ENCODE measurements around the gene LPCAT3. TPM values are rescaled to one million over a fixed set of nuclear protein-coding genes. Genes with fewer than 3 reads are reported as not detected.

Gene LPCAT3
- total and polyA plus RNA-seq, 4 donors, result 45.4 to 78.6 (median 56.2) TPM

GRCh38 chr12:7001921-7002591 is 16.2 kb downstream of the LPCAT3 start:
- Histone ChIP-seq H3K27me3 (ENCODE audit: control insufficient read depth in 3 of 3, insufficient read depth in 3 of 3, low read length in 2 of 3) (no peaks in the 10 kb centered on the region), H3K36me3 (ENCODE audit: control insufficient read depth in 4 of 4, insufficient read depth in 4 of 4, low read length in 4 of 4) (peaks cover 0 to 22% (median 4%) of the 10 kb centered on the region in 4 donors), H3K9me3 (ENCODE audit: control insufficient read depth in 4 of 4, insufficient read depth in 3 of 4, low read length in 3 of 4) (no peaks in the 10 kb centered on the region), H3K27ac (ENCODE audit: low read depth in 1 of 2, low read length in 1 of 2) (peak overlapping the region in 1 of 2 donors; percentile 12), H3K4me3 (no peak overlapping the region), H3K9ac (ENCODE audit: insufficient read depth in 1 of 2, low read length in 2 of 2) (no peak overlapping the region), H3K4me1 (ENCODE audit: control insufficient read depth in 5 of 5, insufficient read depth in 5 of 5, low read length in 5 of 5) (peaks cover 0 to 8% (median 0%) of the 10 kb centered on the region in 5 donors)
- DNase-seq, result no peak
- no peak for ATAC-seq (ENCODE audit: insufficient read depth, low FRiP score)
- TF ChIP-seq, protein P1, sequence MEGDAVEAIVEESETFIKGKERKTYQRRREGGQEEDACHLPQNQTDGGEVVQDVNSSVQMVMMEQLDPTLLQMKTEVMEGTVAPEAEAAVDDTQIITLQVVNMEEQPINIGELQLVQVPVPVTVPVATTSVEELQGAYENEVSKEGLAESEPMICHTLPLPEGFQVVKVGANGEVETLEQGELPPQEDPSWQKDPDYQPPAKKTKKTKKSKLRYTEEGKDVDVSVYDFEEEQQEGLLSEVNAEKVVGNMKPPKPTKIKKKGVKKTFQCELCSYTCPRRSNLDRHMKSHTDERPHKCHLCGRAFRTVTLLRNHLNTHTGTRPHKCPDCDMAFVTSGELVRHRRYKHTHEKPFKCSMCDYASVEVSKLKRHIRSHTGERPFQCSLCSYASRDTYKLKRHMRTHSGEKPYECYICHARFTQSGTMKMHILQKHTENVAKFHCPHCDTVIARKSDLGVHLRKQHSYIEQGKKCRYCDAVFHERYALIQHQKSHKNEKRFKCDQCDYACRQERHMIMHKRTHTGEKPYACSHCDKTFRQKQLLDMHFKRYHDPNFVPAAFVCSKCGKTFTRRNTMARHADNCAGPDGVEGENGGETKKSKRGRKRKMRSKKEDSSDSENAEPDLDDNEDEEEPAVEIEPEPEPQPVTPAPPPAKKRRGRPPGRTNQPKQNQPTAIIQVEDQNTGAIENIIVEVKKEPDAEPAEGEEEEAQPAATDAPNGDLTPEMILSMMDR (IDR thresholded peaks at IDR 0.05; ENCODE audit: control extremely low read depth, extremely low read depth), result no peak
- 71 to 77% methylated on average over 7 of the region's 7 CpGs for WGBS, 2 donors

- peak overlapping the region in 1 of 2 donors; percentile 75 for H3K27ac ChIP-seq (ENCODE audit: low read depth in 1 of 2, low read length in 1 of 2)
- peak; percentile 21 for ATAC-seq (ENCODE audit: insufficient read depth, low FRiP score)
- H3K36me3 ChIP-seq (ENCODE audit: control insufficient read depth in 4 of 4, insufficient read depth in 4 of 4, low read length in 4 of 4), result peaks cover 4 to 22% (median 7%) of the 10 kb centered on the region in 4 donors
- H3K9ac ChIP-seq (ENCODE audit: insufficient read depth in 1 of 2, low read length in 2 of 2), result no peak overlapping the region
- TF ChIP-seq, protein P1 (IDR thresholded peaks at IDR 0.05; ENCODE audit: control extremely low read depth, extremely low read depth), result no peak
- H3K9me3 ChIP-seq (ENCODE audit: control insufficient read depth in 4 of 4, insufficient read depth in 3 of 4, low read length in 3 of 4), result no peaks in the 10 kb centered on the region
- no peak overlapping the region for H3K4me3 ChIP-seq
- H3K27me3 ChIP-seq (ENCODE audit: control insufficient read depth in 3 of 3, insufficient read depth in 3 of 3, low read length in 2 of 3), result no peaks in the 10 kb centered on the region
- no peak for DNase-seq
- H3K4me1 ChIP-seq (ENCODE audit: control insufficient read depth in 5 of 5, insufficient read depth in 5 of 5, low read length in 5 of 5), result peaks cover 0 to 8% (median 0%) of the 10 kb centered on the region in 5 donors
These were observed 19.4 kb downstream of the LPCAT3 start for GRCh38 chr12:6998715-6999451.

GRCh38 chr12:6996040-6996441 is 22.2 kb downstream of the LPCAT3 start:
- 48 to 87% methylated on average over 2 of the region's 2 CpGs for WGBS, 2 donors
- no peak for ATAC-seq (ENCODE audit: insufficient read depth, low FRiP score)

More at GRCh38 chr12:6996040-6996441, 22.2 kb downstream of the LPCAT3 start:
- DNase-seq, result no peak
- Histone ChIP-seq H3K36me3 (ENCODE audit: control insufficient read depth in 4 of 4, insufficient read depth in 4 of 4, low read length in 4 of 4) (peaks cover 4 to 19% (median 8%) of the 10 kb centered on the region in 4 donors), H3K27ac (ENCODE audit: low read depth in 1 of 2, low read length in 1 of 2) (no peak overlapping the region), H3K9me3 (ENCODE audit: control insufficient read depth in 4 of 4, insufficient read depth in 3 of 4, low read length in 3 of 4) (no peaks in the 10 kb centered on the region), H3K27me3 (ENCODE audit: control insufficient read depth in 3 of 3, insufficient read depth in 3 of 3, low read length in 2 of 3) (no peaks in the 10 kb centered on the region), H3K9ac (ENCODE audit: insufficient read depth in 1 of 2, low read length in 2 of 2) (no peak overlapping the region), H3K4me1 (ENCODE audit: control insufficient read depth in 5 of 5, insufficient read depth in 5 of 5, low read length in 5 of 5) (peaks cover 0 to 8% (median 0%) of the 10 kb centered on the region in 5 donors), H3K4me3 (no peak overlapping the region)
- TF ChIP-seq, protein P1 (IDR thresholded peaks at IDR 0.05; ENCODE audit: control extremely low read depth, extremely low read depth), result no peak
